OCI-LY3 (cell line): ENCODE results near the gene AXIN2.

Experiments
- CTCF ChIP-seq: fragments of 200-600, 300-600 bp; sonication (generic); IDR thresholded peaks from 2 replicates; pipeline ENCODE4 v1.5.1; 2014; ENCODE audit warnings: antibody characterized with exemption, low read length, low read depth
- EZH2phosphoT487 ChIP-seq: fragments of 200-600 bp; shearing (Covaris generic); IDR thresholded peaks from 2 replicates; pipeline ENCODE4 v1.6.1; 2018; ENCODE audit warnings: antibody characterized with exemption, mixed run types, low read depth

GRCh38 chr17:65511316-65511715, 50.1 kb downstream of the AXIN2 start:
- TF ChIP-seq CTCF (no peak), EZH2phosphoT487 (no peak)
